Smooth muscle cell (in vitro differentiated cells): Measurements from ENCODE around the gene IDI2. TPM values are rescaled to one million over a fixed set of nuclear protein-coding genes. Genes with fewer than 3 reads are reported as not detected.
A peak's percentile ranks its signal among the peaks of the same experiment; 100 is the strongest.

Source experiments
- DNase-seq: peaks from one replicate; lab custom pipeline; 2025; ENCODE audit not compliant: unreplicated experiment; lab: John Stamatoyannopoulos, UW
- H2AFZ ChIP-seq: fragments of 200-600 bp; sonication (generic); 2 replicates; pipeline ENCODE4 v1.6.0; 2016; ENCODE audit warnings: antibody characterized with exemption, low read depth, mild to moderate bottlenecking
- H3F3A ChIP-seq: fragments of 200-600 bp; sonication (generic); 2 replicates; pipeline ENCODE4 v1.6.0; 2017; ENCODE audit warnings: antibody characterized with exemption, low read depth
- H3K27ac ChIP-seq: fragments of 200-600 bp; sonication (generic); 2 replicates; pipeline ENCODE4 v1.5.1; 2016; ENCODE audit warnings: low read depth, mild to moderate bottlenecking
- H3K27me3 ChIP-seq: fragments of 200-600 bp; sonication (generic); 2 replicates; pipeline ENCODE4 v1.6.1; 2016; ENCODE audit warnings: low read depth, mild to moderate bottlenecking
- H3K36me3 ChIP-seq: fragments of 200-600 bp; sonication (generic); 2 replicates; pipeline ENCODE4 v1.5.1; 2016; ENCODE audit warnings: low read depth
- H3K4me1 ChIP-seq: fragments of 200-600 bp; sonication (generic); 2 replicates; pipeline ENCODE4 v1.5.1; 2016; ENCODE audit warnings: low read depth
- H3K4me2 ChIP-seq: fragments of 200-600 bp; sonication (generic); 2 replicates; pipeline ENCODE4 v1.6.0; 2016; ENCODE audit warnings: mild to moderate bottlenecking
- H3K4me3 ChIP-seq: fragments of 200-600 bp; sonication (generic); 2 replicates; pipeline ENCODE4 v1.5.1; 2016; ENCODE audit warnings: mild to moderate bottlenecking
- H3K79me2 ChIP-seq: fragments of 200-600 bp; sonication (generic); 2 replicates; pipeline ENCODE4 v1.6.0; 2016; ENCODE audit warnings: low read depth, mild to moderate bottlenecking
- H3K9ac ChIP-seq: fragments of 200-600 bp; sonication (generic); 2 replicates; pipeline ENCODE4 v1.6.0; 2016; ENCODE audit warnings: low read depth
- H3K9me3 ChIP-seq: fragments of 200-600 bp; sonication (generic); replicated peaks from 2 replicates; pipeline ENCODE4 v1.5.1; 2016; ENCODE audit warnings: low read depth
- H4K20me1 ChIP-seq: fragments of 200-600 bp; sonication (generic); 2 replicates; pipeline ENCODE4 v1.6.0; 2016; ENCODE audit warnings: low read depth
- WGBS: methylation state at CpG from one replicate; pipeline ENCODE4 v1.1.7; 2016; ENCODE audit warnings: low lambda C conversion rate; 5-methylcytosine and 5-hydroxymethylcytosine counted together
- polyA plus RNA-seq: library from polyadenylated mRNA; unstranded; fragments of >200 nt; fragmentation: Nextera tagmentation; extraction: Ambion mirVana; gene quantifications from 2 replicates; pipeline ENCODE4 v1.2.1, GENCODE V29; 2016
- total RNA-seq: library from RNA; depleted of rRNA; stranded (reverse); fragments of >200 nt; gene quantifications from 2 replicates; pipeline ENCODE4 v1.2.3, GENCODE V29; 2014
- TF ChIP-seq, protein P1 (sequence below): fragments of 200-600 bp; sonication (generic); IDR thresholded peaks from 2 replicates; pipeline ENCODE4 v1.5.1; 2017; ENCODE audit warnings: borderline replicate concordance, mild to moderate bottlenecking, antibody characterized with exemption; ENCODE audit not compliant: insufficient read depth, poor library complexity, severe bottlenecking

The IDI2 gene
- total and polyA plus RNA-seq, 2 experiments from 2014 or later = not detected

DNA sequence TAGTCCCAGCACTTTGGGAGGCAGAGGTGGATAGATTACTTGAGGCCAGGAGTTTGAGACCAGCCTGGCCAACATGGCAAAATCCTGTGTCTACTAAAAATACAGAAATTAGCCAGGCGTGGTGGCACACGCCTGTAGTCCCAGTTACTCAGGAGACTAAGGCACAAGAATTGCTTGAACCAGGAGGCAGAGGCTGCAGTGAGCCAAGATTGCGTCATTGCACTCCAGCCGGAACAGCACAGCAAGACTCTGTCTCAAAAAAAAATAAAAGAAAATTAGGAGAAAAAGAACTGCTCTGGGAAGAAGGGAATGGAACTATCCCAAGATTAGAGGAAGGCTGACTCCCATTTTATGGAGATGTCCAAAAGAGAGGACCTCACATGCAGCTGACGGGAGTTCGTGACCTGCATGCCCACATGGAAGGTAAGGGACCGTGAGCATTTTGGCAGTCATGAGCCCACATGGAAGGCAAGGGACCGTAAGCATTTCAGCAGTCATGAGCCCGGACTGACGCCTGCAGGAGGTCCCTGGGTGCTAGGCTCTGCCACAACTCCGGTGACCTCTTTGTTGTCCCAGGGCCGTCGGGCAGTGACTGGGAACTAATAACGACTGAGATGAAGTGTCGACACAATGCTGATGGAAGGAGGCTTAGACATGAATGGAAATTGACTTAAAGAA is 56.0 kb downstream of the IDI2 start:
- no peaks in the 10 kb centered on the region for H3K36me3 ChIP-seq
- no peaks in the 10 kb centered on the region for H3F3A ChIP-seq
- no peak overlapping the region for H2AFZ ChIP-seq
- H3K4me3 ChIP-seq = no peak overlapping the region
- H3K4me1 ChIP-seq = no peaks in the 10 kb centered on the region
- no peaks in the 10 kb centered on the region for H3K9me3 ChIP-seq
- TF ChIP-seq, protein P1, sequence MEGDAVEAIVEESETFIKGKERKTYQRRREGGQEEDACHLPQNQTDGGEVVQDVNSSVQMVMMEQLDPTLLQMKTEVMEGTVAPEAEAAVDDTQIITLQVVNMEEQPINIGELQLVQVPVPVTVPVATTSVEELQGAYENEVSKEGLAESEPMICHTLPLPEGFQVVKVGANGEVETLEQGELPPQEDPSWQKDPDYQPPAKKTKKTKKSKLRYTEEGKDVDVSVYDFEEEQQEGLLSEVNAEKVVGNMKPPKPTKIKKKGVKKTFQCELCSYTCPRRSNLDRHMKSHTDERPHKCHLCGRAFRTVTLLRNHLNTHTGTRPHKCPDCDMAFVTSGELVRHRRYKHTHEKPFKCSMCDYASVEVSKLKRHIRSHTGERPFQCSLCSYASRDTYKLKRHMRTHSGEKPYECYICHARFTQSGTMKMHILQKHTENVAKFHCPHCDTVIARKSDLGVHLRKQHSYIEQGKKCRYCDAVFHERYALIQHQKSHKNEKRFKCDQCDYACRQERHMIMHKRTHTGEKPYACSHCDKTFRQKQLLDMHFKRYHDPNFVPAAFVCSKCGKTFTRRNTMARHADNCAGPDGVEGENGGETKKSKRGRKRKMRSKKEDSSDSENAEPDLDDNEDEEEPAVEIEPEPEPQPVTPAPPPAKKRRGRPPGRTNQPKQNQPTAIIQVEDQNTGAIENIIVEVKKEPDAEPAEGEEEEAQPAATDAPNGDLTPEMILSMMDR = no peak
- no peaks in the 10 kb centered on the region for H4K20me1 ChIP-seq
- H3K4me2 ChIP-seq = peak overlapping the region; percentile 76
- no peaks in the 10 kb centered on the region for H3K79me2 ChIP-seq
- 69% methylated on average over 15 of the region's 15 CpGs for WGBS
- no peak overlapping the region for H3K9ac ChIP-seq
- H3K27ac ChIP-seq = no peak overlapping the region
- no peak for DNase-seq
- H3K27me3 ChIP-seq = no peaks in the 10 kb centered on the region

Other genes starting within 250 kb of the IDI2 start
- 23.6 and 24.9 TPM in 2 replicates for gene LARP4B, start 94.2 kb downstream of the IDI2 start, total RNA-seq
- gene LARP4B, start 94.2 kb downstream of the IDI2 start, polyA plus RNA-seq = 16.7 and 28.8 TPM in 2 replicates
- 36.8 and 52.1 TPM in 2 replicates for gene GTPBP4, start 37.4 kb downstream of the IDI2 start, total RNA-seq
- gene GTPBP4, start 37.4 kb downstream of the IDI2 start, polyA plus RNA-seq = 42.5 and 60.5 TPM in 2 replicates
- gene IDI1, start 23.3 kb upstream of the IDI2 start, total RNA-seq = 142 and 240 TPM in 2 replicates
- gene IDI1, start 23.3 kb upstream of the IDI2 start, polyA plus RNA-seq = 136 and 165 TPM in 2 replicates
- 10.7 and 14.0 TPM in 2 replicates for gene WDR37, start 30.5 kb upstream of the IDI2 start, total RNA-seq
- gene WDR37, start 30.5 kb upstream of the IDI2 start, polyA plus RNA-seq = 10.5 and 12.8 TPM in 2 replicates